GM12875 (cell line): ENCODE results near the gene ANKRD13A.

Experiments used
- H3K4me3 ChIP-seq: one replicate; pipeline ENCODE4 v1.5.1; 2011; ENCODE audit warnings: low read depth, low read length, control low read depth
- CTCF ChIP-seq: IDR thresholded peaks from 2 replicates; pipeline ENCODE4 v1.5.1; 2011; ENCODE audit warnings: low read depth, mild to moderate bottlenecking, control low read depth, inconsistent platforms, low read length, moderate library complexity, borderline replicate concordance; ENCODE audit not compliant: insufficient read depth

Gene ANKRD13A

GRCh38 chr12:109998904-109999648 lies at the start of gene ANKRD13A:
Gene ANKRD13A (plus strand): TSS chr12:109999430. CDS start chr12:109999689, 259 bp downstream.
- peak within 1 kb of the TSS; percentile 82 for H3K4me3 ChIP-seq
- TF ChIP-seq CTCF, result no peak

- TF ChIP-seq CTCF, result no peak
Measured at GRCh38 chr12:109950625-109951024, 48.6 kb upstream of the ANKRD13A start.

GRCh38 chr12:109951136-109951535 lies 48.1 kb upstream of the ANKRD13A start:
- no peak overlapping the region for H3K4me3 ChIP-seq
- no peak for TF ChIP-seq CTCF

More at GRCh38 chr12:109950625-109951024, 48.6 kb upstream of the ANKRD13A start:
- no peak overlapping the region for H3K4me3 ChIP-seq

GRCh38 chr12:109951751-109952150 lies 47.5 kb upstream of the ANKRD13A start:
- no peak for TF ChIP-seq CTCF
- no peak overlapping the region for H3K4me3 ChIP-seq

GRCh38 chr12:109952160-109952858 lies 46.9 kb upstream of the ANKRD13A start:
- H3K4me3 ChIP-seq, result no peak overlapping the region
- no peak for TF ChIP-seq CTCF

GRCh38 chr12:109952873-109953272 lies 46.4 kb upstream of the ANKRD13A start:
- no peak for TF ChIP-seq CTCF
- no peak overlapping the region for H3K4me3 ChIP-seq

GRCh38 chr12:109953656-109954055 lies 45.6 kb upstream of the ANKRD13A start:
- no peak for TF ChIP-seq CTCF
- no peak overlapping the region for H3K4me3 ChIP-seq
